Panc1 (cell line): Measurements from ENCODE around the gene SH2D1B. TPM values are rescaled to one million over a fixed set of nuclear protein-coding genes. Genes with fewer than 3 reads are reported as not detected.

ENCODE experiments used
- ATAC-seq: fragments of 200-7000 bp; cut with Tn5 transposase; 2 replicates; pipeline ENCODE4 v1.9.1; 2020; ENCODE audit warnings: mild to moderate bottlenecking, moderate library complexity
- BruUV-seq: library from RNA; stranded (reverse); fragments of 400-500 nt; replicated peaks from 2 replicates; lab custom pipeline; 2021; lab: Mats Ljungman, UMichigan
- CTCF ChIA-PET: fragments of 300-600 bp; sonication (Branson Sonifier 250); formaldehyde crosslinking; loops from one replicate; lab custom pipeline; 2022; ENCODE audit warnings: antibody characterized with exemption; lab: Charles Lee
- POLR2A ChIA-PET: fragments of 300-600 bp; sonication (Branson Sonifier 250); formaldehyde crosslinking; loops from one replicate; lab custom pipeline; 2022; ENCODE audit warnings: antibody characterized with exemption; lab: Charles Lee
- DNase-seq: peaks from one replicate; pipeline ENCODE4 v3.0.0-alpha.2; 2010; ENCODE audit warnings: low read depth, low spot score
- H3K27ac ChIP-seq: 2 replicates; pipeline ENCODE4 v1.5.1; 2011; ENCODE audit warnings: mild to moderate bottlenecking, low read length, inconsistent platforms
- H3K27me3 ChIP-seq: fragments of 200-500 bp; sonication (Bioruptor generic); 2 replicates; pipeline ENCODE4 v1.6.0; 2014; ENCODE audit warnings: low read length, inconsistent platforms; ENCODE audit not compliant: control insufficient read depth, insufficient read depth
- H3K36me3 ChIP-seq: fragments of 200-500 bp; sonication (Bioruptor generic); 2 replicates; pipeline ENCODE4 v1.5.1; 2014; ENCODE audit warnings: inconsistent platforms, mild to moderate bottlenecking, low read length, moderate library complexity; ENCODE audit not compliant: control insufficient read depth, insufficient read depth
- H3K4me1 ChIP-seq: 2 replicates; pipeline ENCODE4 v1.5.1; 2011; ENCODE audit warnings: inconsistent platforms, mild to moderate bottlenecking, low read length, moderate library complexity; ENCODE audit not compliant: control insufficient read depth, insufficient read depth
- H3K4me3 ChIP-seq, 2 experiments: 2 replicates each; pipeline ENCODE4 v1.5.1; 2011 to 2012; ENCODE audit warnings: low read depth in 2 of 2, low read length in 2 of 2, mild to moderate bottlenecking in 2 of 2, inconsistent platforms in 1 of 2, moderate library complexity in 1 of 2
- H3K9me3 ChIP-seq: fragments of 200-500 bp; sonication (Bioruptor generic); 2 replicates; pipeline ENCODE4 v1.5.1; 2014; ENCODE audit warnings: low read depth, mild to moderate bottlenecking, inconsistent platforms, low read length, moderate library complexity; ENCODE audit not compliant: control insufficient read depth, insufficient read depth
- POLR2AphosphoS5 ChIP-seq: IDR thresholded peaks from 2 replicates; pipeline ENCODE4 v1.6.1; 2012; ENCODE audit warnings: mild to moderate bottlenecking, low read depth, low read length, moderate library complexity
- SIN3A ChIP-seq: IDR thresholded peaks from 2 replicates; pipeline ENCODE4 v1.6.1; 2012; ENCODE audit warnings: low read depth, mild to moderate bottlenecking, low read length, moderate library complexity, borderline replicate concordance; ENCODE audit not compliant: insufficient read depth
- TCF7L2 ChIP-seq: IDR thresholded peaks from 2 replicates; pipeline ENCODE4 v1.6.1; 2011; ENCODE audit warnings: mild to moderate bottlenecking, low read depth, low read length, inconsistent platforms
- in situ Hi-C: cut with HindIII; loops from 2 replicates; pipeline ENCODE4 v1.10.0; 2016; ENCODE audit warnings: low sequenced_read_pairs, low pct_unique_long_range_greater_than_20kb
- intact Hi-C: fragments of 100-400 bp; cut with micrococcal nuclease; formaldehyde crosslinking; loops from one replicate; pipeline ENCODE4 v1.10.0; 2022; ENCODE audit not compliant: unreplicated experiment
- total RNA-seq: library from RNA; stranded (reverse); gene quantifications from one replicate; pipeline ENCODE4 v1.2.1, GENCODE V29; 2021; ENCODE audit not compliant: unreplicated experiment
- TF ChIP-seq, protein P1 (sequence below): fragments of 450-650 bp; IDR thresholded peaks from 2 replicates; pipeline ENCODE4 v1.5.1; 2017; ENCODE audit warnings: mild to moderate bottlenecking
- TF ChIP-seq, protein P2 (sequence below), 2 experiments: IDR thresholded peaks; 2 replicates each; pipeline ENCODE4 v1.6.1; 2011 to 2012; ENCODE audit warnings: low read depth in 2 of 2, control low read depth in 1 of 2, low read length in 1 of 2, mild to moderate bottlenecking in 1 of 2, moderate library complexity in 1 of 2; ENCODE audit not compliant: insufficient read depth in 1 of 2

SH2D1B gene
- total RNA-seq, 1 experiment from 2014 or later = not detected

DNA sequence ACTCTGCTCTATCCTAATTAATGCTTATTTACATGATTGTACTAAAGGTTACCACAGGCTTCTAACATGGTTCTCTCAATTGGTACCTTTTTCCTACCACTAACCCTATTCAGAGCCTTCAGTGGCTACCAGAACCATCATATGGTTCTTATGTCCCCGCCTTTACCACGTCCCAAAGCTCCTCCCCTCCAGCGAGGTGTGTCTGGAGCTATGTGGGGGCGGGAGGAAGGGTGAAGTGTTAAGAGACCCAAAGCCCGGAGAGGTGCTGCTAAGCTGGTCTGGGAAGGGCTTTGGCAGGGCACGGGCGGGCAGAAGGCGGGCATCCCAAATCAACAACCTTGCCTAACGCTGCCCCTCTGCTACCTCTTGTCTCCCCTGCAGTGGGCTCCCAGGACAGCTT is 45.3 kb downstream of the SH2D1B start:
- Histone ChIP-seq H3K9me3 (no peaks in the 10 kb centered on the region), H3K4me3 (no peak overlapping the region), H3K27ac (no peak overlapping the region), H3K4me1 (no peaks in the 10 kb centered on the region), H3K27me3 (no peaks in the 10 kb centered on the region), H3K36me3 (peaks cover 2% of the 10 kb centered on the region; the same call in 1 of the 2 replicates)
- no TSS peak for BruUV-seq
- in situ Hi-C loops = no loop called here
- ChIA-PET POLR2A (no interaction called here), CTCF (no interaction called here)
- no peak for DNase-seq
- TF ChIP-seq, protein P1, sequence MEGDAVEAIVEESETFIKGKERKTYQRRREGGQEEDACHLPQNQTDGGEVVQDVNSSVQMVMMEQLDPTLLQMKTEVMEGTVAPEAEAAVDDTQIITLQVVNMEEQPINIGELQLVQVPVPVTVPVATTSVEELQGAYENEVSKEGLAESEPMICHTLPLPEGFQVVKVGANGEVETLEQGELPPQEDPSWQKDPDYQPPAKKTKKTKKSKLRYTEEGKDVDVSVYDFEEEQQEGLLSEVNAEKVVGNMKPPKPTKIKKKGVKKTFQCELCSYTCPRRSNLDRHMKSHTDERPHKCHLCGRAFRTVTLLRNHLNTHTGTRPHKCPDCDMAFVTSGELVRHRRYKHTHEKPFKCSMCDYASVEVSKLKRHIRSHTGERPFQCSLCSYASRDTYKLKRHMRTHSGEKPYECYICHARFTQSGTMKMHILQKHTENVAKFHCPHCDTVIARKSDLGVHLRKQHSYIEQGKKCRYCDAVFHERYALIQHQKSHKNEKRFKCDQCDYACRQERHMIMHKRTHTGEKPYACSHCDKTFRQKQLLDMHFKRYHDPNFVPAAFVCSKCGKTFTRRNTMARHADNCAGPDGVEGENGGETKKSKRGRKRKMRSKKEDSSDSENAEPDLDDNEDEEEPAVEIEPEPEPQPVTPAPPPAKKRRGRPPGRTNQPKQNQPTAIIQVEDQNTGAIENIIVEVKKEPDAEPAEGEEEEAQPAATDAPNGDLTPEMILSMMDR = no peak
- TF ChIP-seq SIN3A (no peak), TCF7L2 (no peak), POLR2AphosphoS5 (no peak)
- TF ChIP-seq, protein P2, sequence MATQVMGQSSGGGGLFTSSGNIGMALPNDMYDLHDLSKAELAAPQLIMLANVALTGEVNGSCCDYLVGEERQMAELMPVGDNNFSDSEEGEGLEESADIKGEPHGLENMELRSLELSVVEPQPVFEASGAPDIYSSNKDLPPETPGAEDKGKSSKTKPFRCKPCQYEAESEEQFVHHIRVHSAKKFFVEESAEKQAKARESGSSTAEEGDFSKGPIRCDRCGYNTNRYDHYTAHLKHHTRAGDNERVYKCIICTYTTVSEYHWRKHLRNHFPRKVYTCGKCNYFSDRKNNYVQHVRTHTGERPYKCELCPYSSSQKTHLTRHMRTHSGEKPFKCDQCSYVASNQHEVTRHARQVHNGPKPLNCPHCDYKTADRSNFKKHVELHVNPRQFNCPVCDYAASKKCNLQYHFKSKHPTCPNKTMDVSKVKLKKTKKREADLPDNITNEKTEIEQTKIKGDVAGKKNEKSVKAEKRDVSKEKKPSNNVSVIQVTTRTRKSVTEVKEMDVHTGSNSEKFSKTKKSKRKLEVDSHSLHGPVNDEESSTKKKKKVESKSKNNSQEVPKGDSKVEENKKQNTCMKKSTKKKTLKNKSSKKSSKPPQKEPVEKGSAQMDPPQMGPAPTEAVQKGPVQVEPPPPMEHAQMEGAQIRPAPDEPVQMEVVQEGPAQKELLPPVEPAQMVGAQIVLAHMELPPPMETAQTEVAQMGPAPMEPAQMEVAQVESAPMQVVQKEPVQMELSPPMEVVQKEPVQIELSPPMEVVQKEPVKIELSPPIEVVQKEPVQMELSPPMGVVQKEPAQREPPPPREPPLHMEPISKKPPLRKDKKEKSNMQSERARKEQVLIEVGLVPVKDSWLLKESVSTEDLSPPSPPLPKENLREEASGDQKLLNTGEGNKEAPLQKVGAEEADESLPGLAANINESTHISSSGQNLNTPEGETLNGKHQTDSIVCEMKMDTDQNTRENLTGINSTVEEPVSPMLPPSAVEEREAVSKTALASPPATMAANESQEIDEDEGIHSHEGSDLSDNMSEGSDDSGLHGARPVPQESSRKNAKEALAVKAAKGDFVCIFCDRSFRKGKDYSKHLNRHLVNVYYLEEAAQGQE (IDR thresholded peaks at IDR 0.05; ENCODE audit: insufficient read depth in 1 of 2, low read depth in 2 of 2, low read length in 1 of 2) = no peak
- intact Hi-C loops = no loop called here
- no peak for ATAC-seq

DNA sequence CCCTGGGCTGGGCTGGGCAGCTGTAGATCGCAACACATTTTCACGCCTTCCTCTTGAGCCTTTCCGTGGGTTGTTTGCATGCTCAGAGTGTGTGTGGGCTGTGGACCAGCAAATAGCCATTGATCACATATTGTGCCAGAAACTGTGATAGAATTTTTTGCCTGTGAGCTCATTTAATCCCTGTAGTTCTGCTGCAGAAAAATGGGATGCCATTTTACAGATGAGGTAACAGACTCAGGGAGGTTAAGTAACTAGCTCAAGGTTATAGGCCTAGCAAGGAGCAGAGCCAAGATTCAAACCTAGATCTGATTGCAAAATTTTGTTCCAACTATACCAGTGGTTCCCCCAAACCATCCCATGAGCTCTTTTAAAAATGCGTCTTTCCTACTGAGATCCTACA is 45.8 kb downstream of the SH2D1B start:
- Histone ChIP-seq H3K9me3 (no peaks in the 10 kb centered on the region), H3K4me1 (no peaks in the 10 kb centered on the region), H3K4me3 (no peak overlapping the region), H3K27ac (no peak overlapping the region), H3K36me3 (peaks cover 2% of the 10 kb centered on the region; the same call in 1 of the 2 replicates), H3K27me3 (no peaks in the 10 kb centered on the region)
- BruUV-seq = no TSS peak
- intact Hi-C loops (no loop called here), in situ Hi-C loops (no loop called here)
- ATAC-seq (no peak), DNase-seq (no peak)
- CTCF ChIA-PET = no interaction called here
- POLR2A ChIA-PET = no interaction called here
- no peak for TF ChIP-seq SIN3A

DNA sequence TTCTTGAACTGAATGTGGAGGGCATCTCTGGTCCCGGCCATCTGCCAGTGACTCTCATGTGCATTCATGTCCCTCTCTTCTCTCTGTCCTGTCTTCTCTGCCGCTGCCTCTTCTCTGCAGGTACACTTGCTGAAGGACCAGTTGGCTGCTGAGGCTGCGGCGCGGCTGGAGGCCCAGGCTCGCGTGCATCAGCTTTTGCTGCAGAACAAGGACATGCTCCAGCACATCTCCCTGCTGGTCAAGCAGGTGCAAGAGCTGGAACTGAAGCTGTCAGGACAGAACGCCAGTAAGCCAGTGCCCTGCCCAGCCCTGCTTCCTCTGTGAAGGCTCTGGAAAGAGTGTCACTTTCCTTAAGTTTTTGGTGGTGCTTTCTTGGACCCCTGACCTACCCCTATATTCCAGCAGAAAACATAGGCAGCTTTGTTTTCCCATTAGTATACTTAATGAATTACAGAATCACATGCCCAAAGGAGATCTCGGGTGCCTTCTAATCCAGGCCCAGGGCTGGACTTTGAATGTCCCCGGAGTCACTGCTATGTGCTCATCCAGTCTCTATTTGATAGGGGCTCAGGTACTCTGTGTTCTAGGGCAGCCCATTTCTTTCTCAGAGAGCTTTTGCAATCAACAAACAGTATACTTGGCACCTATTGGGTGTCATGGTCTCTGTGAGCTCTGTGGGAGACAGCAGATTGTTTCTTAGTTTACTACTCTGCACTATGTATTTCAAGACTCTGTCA is 46.5 kb downstream of the SH2D1B start:
- DNase-seq = no peak
- H3K4me3 ChIP-seq = no peak overlapping the region
- H3K9me3 ChIP-seq = no peaks in the 10 kb centered on the region
- peaks cover 2% of the 10 kb centered on the region; the same call in 1 of the 2 replicates for H3K36me3 ChIP-seq
- BruUV-seq = no TSS peak
- H3K27ac ChIP-seq = no peak overlapping the region
- TF ChIP-seq TCF7L2 = no peak
- TF ChIP-seq, protein P2 (IDR thresholded peaks at IDR 0.05; ENCODE audit: insufficient read depth in 1 of 2, low read depth in 2 of 2, low read length in 1 of 2) = no peak
- TF ChIP-seq, protein P1 = no peak
- TF ChIP-seq POLR2AphosphoS5 = no peak
- no peak for TF ChIP-seq SIN3A
- CTCF ChIA-PET = no interaction called here
- no peaks in the 10 kb centered on the region for H3K4me1 ChIP-seq
- no peaks in the 10 kb centered on the region for H3K27me3 ChIP-seq
- POLR2A ChIA-PET = no interaction called here
- intact Hi-C loops (no loop called here), in situ Hi-C loops (no loop called here)
- no peak for ATAC-seq
